Ramos (cell line): ENCODE measurements around the gene FCAR.
"Not testable (repeated sequence)": the region's sequence is repeated elsewhere in the genome, so short reads cannot be mapped to it uniquely, and the experiment has no call there.

Experiments used
- in situ Hi-C: fragments of 300-500 bp; cut with MboI; formaldehyde crosslinking; loops from one replicate; pipeline ENCODE4 v1.14.3; 2022; ENCODE audit warnings: low sequenced_read_pairs; ENCODE audit not compliant: unreplicated experiment

FCAR gene

DNA sequence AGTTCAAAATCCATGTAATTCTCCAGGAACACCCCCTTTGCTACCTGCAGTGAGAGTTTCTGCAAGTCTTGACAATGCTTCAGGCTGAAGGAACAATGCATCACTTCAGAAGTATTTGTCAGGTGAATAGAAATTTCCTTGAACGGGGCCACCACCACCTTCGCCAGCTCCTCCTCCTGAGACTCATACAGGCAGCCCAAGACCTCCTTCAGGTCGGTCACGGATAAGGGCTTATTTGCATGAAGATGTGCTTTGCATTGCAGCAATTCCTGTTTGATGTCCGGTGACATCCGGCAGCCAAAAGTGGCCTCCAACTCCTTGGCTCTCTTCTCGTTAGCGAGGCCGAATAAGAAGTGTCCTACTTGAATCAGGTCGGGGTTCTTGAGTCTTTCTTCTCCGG, 64.9 kb downstream of the FCAR start:
- in situ Hi-C loops, result no loop called here

DNA sequence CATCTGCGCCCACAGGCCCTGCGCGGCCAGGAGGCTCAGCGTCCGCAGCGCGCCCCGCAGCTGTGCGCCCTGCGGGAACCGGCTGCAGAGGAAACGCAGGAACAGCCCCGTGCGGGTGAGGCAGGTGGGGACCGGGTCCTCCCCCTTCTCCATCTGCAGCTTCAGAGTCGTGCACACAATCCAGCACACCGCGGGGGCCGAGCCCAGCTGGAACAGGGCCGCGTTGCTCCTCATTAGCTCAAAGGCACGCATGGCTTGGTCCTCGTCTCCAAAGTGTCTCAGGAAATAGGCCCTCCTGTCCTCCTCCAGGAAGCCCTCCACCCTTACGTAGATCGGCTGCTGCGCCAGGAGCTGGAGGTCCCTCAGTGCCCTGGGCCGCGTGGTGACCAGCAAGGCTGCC, 65.5 kb downstream of the FCAR start:
- in situ Hi-C loops, result not testable (repeated sequence)
